ENCODE results near the gene CACNA2D1. TPM values are rescaled to one million over a fixed set of nuclear protein-coding genes. Genes with fewer than 3 reads are reported as not detected.

Gene CACNA2D1
- total and polyA plus RNA-seq, 7 donors, result 0.23 to 115 (median 59.7) TPM

- no peak overlapping the region for H3K27ac ChIP-seq
- no peak for DNase-seq
- no peaks in the 10 kb centered on the region for H3K9me3 ChIP-seq
- no peak overlapping the region for H3K4me3 ChIP-seq
- no peaks in the 10 kb centered on the region for H3K36me3 ChIP-seq
- H3K4me1 ChIP-seq, result peaks cover 0 to 13% (median 0%) of the 10 kb centered on the region in 4 donors
- TF ChIP-seq POLR2AphosphoS5 (IDR thresholded peaks at IDR 0.05) (no peak), POLR2A (IDR thresholded peaks at IDR 0.05) (no peak), CTCF (IDR thresholded peaks at IDR 0.05) (no peak), EP300 (IDR thresholded peaks at IDR 0.05) (no peak)
- intact Hi-C loops (cut with DNase I), result no loop called here
- WGBS, 2 donors, result 72 to 88% methylated on average over 8 of the region's 8 CpGs
- no peaks in the 10 kb centered on the region for H3K27me3 ChIP-seq
Observed at GRCh38 chr7:82110146-82110840, 333.3 kb downstream of the CACNA2D1 start.

DNA sequence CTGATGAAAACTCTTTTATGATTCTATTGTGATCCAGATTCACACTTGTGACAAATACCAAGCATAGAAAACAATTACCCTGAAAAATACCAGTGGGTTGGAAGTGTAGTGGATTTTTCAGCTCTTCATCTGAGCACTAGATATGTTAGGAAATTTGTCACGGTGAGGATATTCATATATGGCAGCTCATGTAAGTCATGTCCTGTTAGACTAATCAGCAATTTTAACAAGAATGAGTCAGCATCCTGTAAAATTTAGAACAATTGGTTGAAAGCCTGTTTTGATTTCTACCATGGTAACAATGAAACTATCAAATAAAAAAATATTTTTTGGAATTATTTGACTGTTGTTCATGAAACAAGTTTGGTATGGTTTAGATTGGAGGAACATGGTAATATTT, 334.3 kb downstream of the CACNA2D1 start:
- H3K4me3 ChIP-seq, result no peak overlapping the region
- H3K4me1 ChIP-seq, result peaks cover 0 to 13% (median 0%) of the 10 kb centered on the region in 4 donors
- WGBS, 2 donors, result 59 to 71% methylated on average over 1 of the region's 1 CpG
- no peak for DNase-seq
- no peaks in the 10 kb centered on the region for H3K36me3 ChIP-seq
- no peaks in the 10 kb centered on the region for H3K27me3 ChIP-seq
- no peak overlapping the region for H3K27ac ChIP-seq
- TF ChIP-seq POLR2AphosphoS5 (IDR thresholded peaks at IDR 0.05), result no peak
- TF ChIP-seq EP300 (IDR thresholded peaks at IDR 0.05), result no peak
- no peak for TF ChIP-seq POLR2A (IDR thresholded peaks at IDR 0.05)
- TF ChIP-seq CTCF (IDR thresholded peaks at IDR 0.05), result no peak
- intact Hi-C loops (cut with DNase I), result no loop called here
- no peaks in the 10 kb centered on the region for H3K9me3 ChIP-seq

GRCh38 chr7:82106201-82106600, 337.4 kb downstream of the CACNA2D1 start:
- intact Hi-C loops (cut with DNase I), result no loop called here
- peaks cover 0 to 13% (median 0%) of the 10 kb centered on the region in 4 donors for H3K4me1 ChIP-seq
- H3K36me3 ChIP-seq, result no peaks in the 10 kb centered on the region
- TF ChIP-seq POLR2AphosphoS5 (IDR thresholded peaks at IDR 0.05), result no peak
- no peak for TF ChIP-seq CTCF (IDR thresholded peaks at IDR 0.05)
- TF ChIP-seq EP300 (IDR thresholded peaks at IDR 0.05), result no peak
- no peak for TF ChIP-seq POLR2A (IDR thresholded peaks at IDR 0.05)
- DNase-seq, result no peak
- H3K27me3 ChIP-seq, result no peaks in the 10 kb centered on the region
- H3K4me3 ChIP-seq, result no peak overlapping the region
- H3K9me3 ChIP-seq, result no peaks in the 10 kb centered on the region
- WGBS, 2 donors, result 73 to 92% methylated on average over 3 of the region's 3 CpGs
- H3K27ac ChIP-seq, result no peak overlapping the region

DNA sequence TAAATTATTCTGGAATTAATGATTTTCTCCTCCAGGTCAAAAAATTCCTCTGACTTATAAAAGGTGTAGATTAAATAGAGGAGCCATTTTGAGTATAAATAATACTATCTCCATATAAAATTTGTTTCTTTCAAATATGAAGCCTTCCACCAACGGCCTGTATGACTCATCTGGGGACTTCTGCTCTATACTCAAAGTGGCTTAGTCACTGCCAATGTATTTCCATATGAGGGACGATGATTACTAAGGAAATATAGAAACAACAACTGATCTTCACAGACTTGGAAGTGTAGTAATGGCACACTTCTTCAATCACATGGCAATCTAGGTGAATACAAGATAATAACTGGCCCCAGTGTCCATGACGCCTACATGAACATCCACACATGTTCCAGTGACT, 338.1 kb downstream of the CACNA2D1 start:
- intact Hi-C loops (cut with DNase I), result no loop called here
- Histone ChIP-seq H3K27ac (no peak overlapping the region), H3K36me3 (no peaks in the 10 kb centered on the region), H3K4me1 (peaks cover 0 to 11% (median 0%) of the 10 kb centered on the region in 4 donors), H3K9me3 (no peaks in the 10 kb centered on the region), H3K4me3 (no peak overlapping the region), H3K27me3 (no peaks in the 10 kb centered on the region)
- no peak for DNase-seq
- TF ChIP-seq POLR2AphosphoS5 (IDR thresholded peaks at IDR 0.05) (no peak), CTCF (IDR thresholded peaks at IDR 0.05) (no peak), EP300 (IDR thresholded peaks at IDR 0.05) (no peak), POLR2A (IDR thresholded peaks at IDR 0.05) (no peak)
- 57 to 70% methylated on average over 3 of the region's 3 CpGs for WGBS, 2 donors

DNA sequence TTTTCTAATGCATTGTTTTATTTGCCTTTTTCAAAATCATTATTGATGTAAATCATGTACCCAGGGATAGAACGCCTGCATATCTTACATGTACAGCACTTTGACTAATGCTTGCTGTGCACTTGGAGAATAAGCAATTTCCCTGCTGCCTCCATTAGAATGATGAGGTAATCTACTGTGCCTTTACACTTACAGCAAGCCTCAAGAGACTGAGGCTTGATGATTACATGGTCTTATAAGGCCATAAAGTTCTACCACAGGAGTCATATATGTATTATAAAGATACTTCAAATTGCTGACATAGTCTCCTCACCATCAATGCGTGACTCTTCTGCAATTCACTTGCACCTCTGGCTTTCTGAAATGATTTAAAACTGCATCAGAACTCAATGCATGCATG, 345.2 kb downstream of the CACNA2D1 start:
- 74 to 90% methylated on average over 2 of the region's 2 CpGs for whole genome bisulfite sequencing, 2 donors
- intact Hi-C loops (cut with DNase I), result no loop called here
- no peak for TF ChIP-seq POLR2A (IDR thresholded peaks at IDR 0.05)
- no peak for TF ChIP-seq EP300 (IDR thresholded peaks at IDR 0.05)
- no peak for TF ChIP-seq POLR2AphosphoS5 (IDR thresholded peaks at IDR 0.05)
- TF ChIP-seq CTCF (IDR thresholded peaks at IDR 0.05), result no peak
- Histone ChIP-seq H3K4me3 (no peak overlapping the region), H3K36me3 (peaks cover 0 to 3% (median 0%) of the 10 kb centered on the region in 4 donors), H3K4me1 (no peaks in the 10 kb centered on the region), H3K27me3 (no peaks in the 10 kb centered on the region), H3K9me3 (no peaks in the 10 kb centered on the region), H3K27ac (no peak overlapping the region)
- no peak for DNase-seq
